Right lobe of liver (tissue), 4 donors: ENCODE results near the gene HYOU1.

Source experiments
- CTCF ChIP-seq, 4 donors: fragments of 200-600 bp in 3 of 4; fragments of 450-650 bp in 1 of 4; IDR thresholded peaks; one replicate each; pipeline versions ENCODE4 v1.5.1 to v1.8.0; 2016 to 2022; ENCODE audit warnings: antibody characterized with exemption in 4 of 4, mild to moderate bottlenecking in 2 of 4
- POLR2A ChIP-seq: fragments of 450-650 bp; IDR thresholded peaks from one replicate; pipeline ENCODE4 v1.6.1; 2017; ENCODE audit warnings: antibody characterized with exemption, mild to moderate bottlenecking
- donor health status: DM: no; HTN: no; CAD: no.
- donor health status: DM: no; HTN: no; CAD: no.
- donor health status: DM: no; HTN: yes; CAD: no.

- TF ChIP-seq CTCF (IDR thresholded peaks at IDR 0.05) (no peak), POLR2A (no peak)
Observed at GRCh38 chr11:119092880-119093842, 36.2 kb upstream of the HYOU1 start.
